ENCODE results near the gene CCL28.
"Not testable (repeated sequence)": the region's sequence is repeated elsewhere in the genome, so short reads cannot be mapped to it uniquely, and the experiment has no call there.

DNA sequence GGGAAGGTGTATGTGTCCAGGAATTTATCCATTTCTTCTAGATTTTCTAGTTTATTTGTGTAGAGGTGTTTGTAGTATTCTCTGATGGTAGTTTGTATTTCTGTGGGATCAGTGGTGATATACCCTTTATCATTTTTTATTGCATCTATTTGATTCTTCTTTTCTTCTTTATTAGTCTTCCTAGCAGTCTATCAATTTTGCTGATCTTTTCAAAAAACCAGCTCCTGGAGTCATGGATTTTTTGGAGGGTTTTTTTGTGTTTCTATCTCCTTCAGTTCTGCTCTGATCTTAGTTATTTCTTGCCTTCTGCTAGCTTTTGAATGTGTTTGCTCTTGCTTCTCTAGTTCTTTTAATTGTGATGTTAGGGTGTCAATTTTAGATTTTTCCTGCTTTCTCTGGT lies 29.4 kb upstream of the CCL28 start:
- TF ChIP-seq, protein P1, sequence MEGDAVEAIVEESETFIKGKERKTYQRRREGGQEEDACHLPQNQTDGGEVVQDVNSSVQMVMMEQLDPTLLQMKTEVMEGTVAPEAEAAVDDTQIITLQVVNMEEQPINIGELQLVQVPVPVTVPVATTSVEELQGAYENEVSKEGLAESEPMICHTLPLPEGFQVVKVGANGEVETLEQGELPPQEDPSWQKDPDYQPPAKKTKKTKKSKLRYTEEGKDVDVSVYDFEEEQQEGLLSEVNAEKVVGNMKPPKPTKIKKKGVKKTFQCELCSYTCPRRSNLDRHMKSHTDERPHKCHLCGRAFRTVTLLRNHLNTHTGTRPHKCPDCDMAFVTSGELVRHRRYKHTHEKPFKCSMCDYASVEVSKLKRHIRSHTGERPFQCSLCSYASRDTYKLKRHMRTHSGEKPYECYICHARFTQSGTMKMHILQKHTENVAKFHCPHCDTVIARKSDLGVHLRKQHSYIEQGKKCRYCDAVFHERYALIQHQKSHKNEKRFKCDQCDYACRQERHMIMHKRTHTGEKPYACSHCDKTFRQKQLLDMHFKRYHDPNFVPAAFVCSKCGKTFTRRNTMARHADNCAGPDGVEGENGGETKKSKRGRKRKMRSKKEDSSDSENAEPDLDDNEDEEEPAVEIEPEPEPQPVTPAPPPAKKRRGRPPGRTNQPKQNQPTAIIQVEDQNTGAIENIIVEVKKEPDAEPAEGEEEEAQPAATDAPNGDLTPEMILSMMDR (IDR thresholded peaks at IDR 0.05): not testable (repeated sequence)
- TF ChIP-seq POLR2A (IDR thresholded peaks at IDR 0.05): not testable (repeated sequence)

Measured in heart left ventricle (tissue), 13 donors.